Islet of Langerhans (tissue), 1 donor: Measurements from ENCODE around the gene RASGRP3.

Experiments
- FAIRE-seq: peaks from one replicate; lab custom pipeline; 2011; peaks lifted over from hg19 to GRCh38; lab: Jason Lieb, UNC

RASGRP3 gene

GRCh38 chr2:33492399-33493134, 16.1 kb downstream of the RASGRP3 start:
- no peak for FAIRE-seq

GRCh38 chr2:33494155-33494779, 17.8 kb downstream of the RASGRP3 start:
- no peak for FAIRE-seq

GRCh38 chr2:33494877-33495641, 18.6 kb downstream of the RASGRP3 start:
- no peak for FAIRE-seq

- FAIRE-seq, result no peak
These were observed 19.2 kb downstream of the RASGRP3 start for GRCh38 chr2:33495683-33496082.

GRCh38 chr2:33496150-33496549, 19.7 kb downstream of the RASGRP3 start:
- FAIRE-seq, result no peak

- no peak for FAIRE-seq
These were observed 20.3 kb downstream of the RASGRP3 start for GRCh38 chr2:33496726-33497125.

- no peak for FAIRE-seq
These were observed 20.8 kb downstream of the RASGRP3 start for GRCh38 chr2:33497221-33497650.

GRCh38 chr2:33498291-33498956, 22.0 kb downstream of the RASGRP3 start:
- no peak for FAIRE-seq

- FAIRE-seq, result no peak
These were observed 23.7 kb downstream of the RASGRP3 start for GRCh38 chr2:33500177-33500576.

GRCh38 chr2:33502025-33502424, 25.6 kb downstream of the RASGRP3 start:
- FAIRE-seq, result no peak

GRCh38 chr2:33503002-33503401, 26.6 kb downstream of the RASGRP3 start:
- FAIRE-seq, result no peak

- no peak for FAIRE-seq
These were observed 29.5 kb downstream of the RASGRP3 start for GRCh38 chr2:33505966-33506365.

- no peak for FAIRE-seq
These were observed 33.6 kb downstream of the RASGRP3 start for GRCh38 chr2:33509908-33510585.

GRCh38 chr2:33510586-33510968, 34.1 kb downstream of the RASGRP3 start:
- FAIRE-seq, result no peak

- no peak for FAIRE-seq
These were observed 34.7 kb downstream of the RASGRP3 start for GRCh38 chr2:33511141-33511540.

- no peak for FAIRE-seq
These were observed 35.7 kb downstream of the RASGRP3 start for GRCh38 chr2:33512112-33512511.

- no peak for FAIRE-seq
These were observed 37.0 kb downstream of the RASGRP3 start for GRCh38 chr2:33513480-33513879.

GRCh38 chr2:33516456-33516995, 40.1 kb downstream of the RASGRP3 start:
- FAIRE-seq, result no peak

- no peak for FAIRE-seq
These were observed 41.8 kb downstream of the RASGRP3 start for GRCh38 chr2:33518200-33518599.

GRCh38 chr2:33518929-33519328, 42.5 kb downstream of the RASGRP3 start:
- no peak for FAIRE-seq

- no peak for FAIRE-seq
These were observed 45.4 kb downstream of the RASGRP3 start for GRCh38 chr2:33521791-33522281.

GRCh38 chr2:33522576-33522975, 46.1 kb downstream of the RASGRP3 start:
- FAIRE-seq, result no peak
